GM19468 (cell line): Measurements from ENCODE around the gene SUSD1.

Source experiments
- ATAC-seq: cut with Tn5 transposase; IDR thresholded peaks from one replicate; pipeline ENCODE4 v1.9.1; 2021; ENCODE audit warnings: mild to moderate bottlenecking, moderate library complexity, moderate number of reproducible peaks; ENCODE audit not compliant: unreplicated experiment; ENCODE audit errors: extremely low read depth

The SUSD1 gene

GRCh38 chr9:112048924-112049691, 126.0 kb downstream of the SUSD1 start:
- ATAC-seq = no peak

DNA sequence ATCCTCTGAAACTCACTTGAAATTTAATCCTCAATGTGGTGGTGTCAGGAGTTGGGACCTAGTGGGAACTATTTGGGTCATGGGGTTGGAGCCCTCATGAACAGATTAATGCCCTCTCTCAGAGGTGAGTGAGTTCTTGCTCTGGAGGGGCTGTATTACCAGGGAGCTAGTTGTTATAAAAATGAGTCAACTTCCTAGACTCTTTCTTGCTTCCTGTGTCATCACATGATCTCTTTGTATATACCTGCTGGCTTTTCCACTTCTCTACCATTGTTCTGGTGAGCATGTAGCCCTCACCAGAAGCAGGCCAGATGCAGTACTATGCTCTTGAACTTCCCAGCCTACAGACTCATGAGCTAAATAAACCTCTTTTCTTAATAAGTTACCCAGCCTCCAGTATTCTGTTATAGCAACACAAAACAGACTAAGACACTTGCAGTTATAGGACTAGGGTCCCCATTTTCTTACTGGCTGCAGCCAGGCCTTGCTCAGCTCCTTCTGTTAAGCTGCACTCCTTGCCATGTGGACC, 127.5 kb downstream of the SUSD1 start:
- no peak for ATAC-seq

- no peak for ATAC-seq
Measured at GRCh38 chr9:112046181-112046580, 128.9 kb downstream of the SUSD1 start.

DNA sequence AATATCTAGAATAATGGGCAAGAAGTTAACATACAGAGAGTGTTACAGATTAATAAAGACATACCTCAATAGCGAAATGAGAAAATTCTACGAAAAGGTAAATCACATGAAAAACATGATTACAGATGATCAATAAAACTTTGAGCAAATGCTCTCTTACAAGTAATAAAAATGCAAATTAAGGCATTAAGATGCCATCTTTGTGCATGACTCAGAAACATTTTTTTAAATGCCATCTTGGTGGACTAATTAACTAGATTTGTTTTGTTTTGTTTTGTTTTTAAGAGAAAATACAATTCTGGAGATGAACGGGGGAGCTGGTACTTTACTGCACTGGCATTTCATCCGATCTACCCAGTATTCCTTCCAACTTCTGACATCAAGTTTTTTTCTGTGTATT, 130.2 kb downstream of the SUSD1 start:
- ATAC-seq = no peak

GRCh38 chr9:112044186-112044585, 130.9 kb downstream of the SUSD1 start:
- ATAC-seq = no peak

- ATAC-seq = no peak
Measured at GRCh38 chr9:112043423-112043822, 131.7 kb downstream of the SUSD1 start.

DNA sequence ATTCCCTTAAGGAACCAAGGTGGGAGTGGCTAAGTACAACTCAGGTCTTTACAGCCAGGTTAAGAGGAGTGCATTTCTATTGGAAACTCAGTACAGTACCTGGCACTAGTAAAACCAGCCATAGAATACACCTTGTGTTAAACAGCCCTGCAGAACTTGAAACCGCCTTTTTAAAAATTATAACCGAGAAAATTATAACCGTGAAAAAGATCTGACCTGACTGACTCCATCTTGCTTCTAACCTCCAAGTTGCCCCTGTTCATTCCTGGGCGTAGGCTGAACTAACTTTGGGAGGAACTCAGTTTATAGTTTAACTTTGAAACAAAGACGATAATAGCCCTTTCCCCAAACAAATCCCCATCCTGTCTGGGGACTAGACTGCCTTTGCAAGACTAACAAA, 132.3 kb downstream of the SUSD1 start:
- ATAC-seq = no peak

GRCh38 chr9:112042244-112042638, 132.9 kb downstream of the SUSD1 start:
- ATAC-seq = no peak

DNA sequence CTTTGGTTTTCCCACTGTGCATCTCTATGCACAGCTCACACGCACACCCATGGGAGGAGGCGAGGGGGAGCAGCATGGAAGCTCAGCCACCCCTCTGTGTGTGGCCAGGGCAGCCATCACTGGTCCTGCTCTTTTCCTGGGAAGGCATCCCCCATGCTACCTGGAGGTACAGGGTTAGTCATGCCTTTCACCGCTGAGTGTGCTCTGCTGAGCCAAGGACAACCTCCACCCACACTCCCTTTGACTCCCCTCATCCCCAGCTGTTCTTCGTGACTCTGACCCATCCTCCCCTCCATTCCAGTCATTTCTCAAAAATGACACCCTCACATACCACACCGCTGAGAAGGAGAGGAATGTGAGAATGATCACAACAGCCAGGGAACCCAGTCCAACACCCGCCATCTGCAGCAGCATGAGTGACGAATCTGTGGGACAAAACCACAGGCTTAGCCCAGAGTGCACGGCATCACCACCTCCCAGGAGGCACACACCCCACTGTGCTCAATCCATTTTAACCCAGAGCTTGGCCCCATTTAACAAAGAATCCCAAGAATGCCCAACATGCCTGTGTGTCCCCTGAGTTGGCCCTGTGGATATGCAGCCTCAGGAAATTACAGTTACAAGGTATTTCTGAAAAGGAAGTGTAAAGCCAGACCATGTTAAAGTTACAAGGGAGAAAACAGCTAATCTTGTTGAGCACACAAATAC, 133.4 kb downstream of the SUSD1 start:
- ATAC-seq = no peak

DNA sequence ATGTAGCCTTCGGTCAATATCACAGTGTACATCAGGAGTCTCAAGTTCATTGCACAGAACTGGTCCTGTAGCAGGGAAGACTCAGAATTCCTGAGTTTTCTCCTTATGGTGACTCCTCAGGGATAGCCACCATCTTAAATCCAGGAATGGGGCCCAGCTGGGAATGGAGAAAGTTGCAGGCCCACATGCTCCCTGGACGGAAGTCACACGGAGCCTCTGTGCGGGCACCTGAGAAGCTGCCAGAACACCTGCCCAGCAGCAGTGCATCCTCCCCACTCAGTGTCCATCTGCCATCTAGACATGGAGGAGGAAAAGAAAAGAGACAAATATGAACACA, 133.9 kb downstream of the SUSD1 start:
- no peak for ATAC-seq

DNA sequence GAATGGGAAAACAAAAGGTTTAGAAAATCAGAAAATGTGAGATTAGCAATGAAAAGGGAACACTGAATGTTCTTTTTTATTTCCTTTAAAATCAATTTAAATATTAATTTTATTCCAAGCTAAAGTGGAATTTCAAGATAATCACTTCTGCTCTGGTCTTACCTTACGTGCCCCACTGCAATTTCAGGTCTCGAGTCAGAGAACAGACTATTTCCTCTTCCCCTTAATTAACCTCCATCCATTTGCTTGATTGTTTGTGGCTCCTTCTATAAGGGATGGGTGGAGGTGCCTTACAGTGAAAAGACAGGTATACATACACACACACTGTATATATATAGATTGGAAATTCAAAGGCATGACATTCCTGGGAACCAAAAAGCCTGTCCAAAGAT, 137.1 kb downstream of the SUSD1 start:
- ATAC-seq = no peak

- peak; percentile 30 for ATAC-seq
Measured at GRCh38 chr9:112037281-112038016, 137.6 kb downstream of the SUSD1 start.

GRCh38 chr9:112035166-112035826, 139.8 kb downstream of the SUSD1 start:
- no peak for ATAC-seq

- ATAC-seq = no peak
Measured at GRCh38 chr9:112034216-112034611, 140.9 kb downstream of the SUSD1 start.

GRCh38 chr9:112033237-112034215, 141.6 kb downstream of the SUSD1 start:
- no peak for ATAC-seq

DNA sequence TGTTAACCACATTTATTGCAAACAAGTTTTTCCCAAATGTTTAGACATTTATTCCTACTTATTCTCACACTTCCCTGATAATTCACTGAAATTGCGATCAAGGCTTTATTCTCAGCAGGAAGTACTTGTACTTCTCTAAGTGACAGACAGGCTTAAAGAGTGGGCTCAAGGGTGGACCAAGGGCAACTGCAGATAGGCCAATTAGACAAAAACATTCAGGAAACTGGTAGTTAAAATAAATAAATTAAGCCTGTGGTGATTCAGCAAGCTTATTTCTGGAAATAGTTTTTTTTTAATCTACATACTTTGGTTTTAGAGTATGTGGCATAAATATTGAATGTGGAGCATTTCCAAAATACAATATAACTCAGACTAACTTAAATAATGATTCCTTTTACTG, 142.4 kb downstream of the SUSD1 start:
- ATAC-seq = no peak

DNA sequence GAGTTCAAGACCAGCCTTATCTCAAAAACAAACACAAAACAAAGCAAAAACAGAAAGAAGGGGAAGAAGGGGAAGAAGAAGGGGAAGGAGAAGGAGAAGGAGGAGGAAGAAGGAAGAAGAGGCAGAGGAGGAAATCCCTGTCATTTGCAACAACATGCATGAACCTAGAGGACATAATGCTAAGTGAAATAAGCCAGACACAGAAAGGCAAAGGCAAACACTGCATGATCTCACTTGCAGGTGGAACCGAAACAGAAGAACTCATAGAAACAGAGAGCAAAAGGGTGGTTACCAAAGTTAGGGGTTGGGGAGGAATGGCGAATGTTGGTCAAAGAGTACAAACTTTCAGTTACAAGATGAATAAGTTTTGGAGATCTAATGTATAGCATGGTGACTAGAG, 143.1 kb downstream of the SUSD1 start:
- ATAC-seq = no peak

- no peak for ATAC-seq
Measured at GRCh38 chr9:112031400-112031799, 143.7 kb downstream of the SUSD1 start.

GRCh38 chr9:112029921-112030444, 145.1 kb downstream of the SUSD1 start:
- ATAC-seq = no peak
